Mammary epithelial cell (primary cell): ENCODE measurements around the gene XPO6.

ENCODE experiments used
- EZH2 ChIP-seq: IDR thresholded peaks from 2 replicates; pipeline ENCODE4 v1.6.1; 2012; ENCODE audit warnings: low read length, inconsistent platforms, borderline replicate concordance
- TF ChIP-seq, protein P1 (sequence below), 2 donors: IDR thresholded peaks in 1 of 2; conservative IDR thresholded peaks in 1 of 2; 2 replicates each; pipeline ENCODE4 v1.5.1; 2011 to 2012; ENCODE audit warnings: inconsistent platforms in 2 of 2, low read length in 2 of 2, mild to moderate bottlenecking in 2 of 2, control low read depth in 1 of 2, low read depth in 1 of 2; ENCODE audit not compliant: insufficient read depth in 1 of 2; ENCODE audit errors: extremely low read depth in 1 of 2

DNA sequence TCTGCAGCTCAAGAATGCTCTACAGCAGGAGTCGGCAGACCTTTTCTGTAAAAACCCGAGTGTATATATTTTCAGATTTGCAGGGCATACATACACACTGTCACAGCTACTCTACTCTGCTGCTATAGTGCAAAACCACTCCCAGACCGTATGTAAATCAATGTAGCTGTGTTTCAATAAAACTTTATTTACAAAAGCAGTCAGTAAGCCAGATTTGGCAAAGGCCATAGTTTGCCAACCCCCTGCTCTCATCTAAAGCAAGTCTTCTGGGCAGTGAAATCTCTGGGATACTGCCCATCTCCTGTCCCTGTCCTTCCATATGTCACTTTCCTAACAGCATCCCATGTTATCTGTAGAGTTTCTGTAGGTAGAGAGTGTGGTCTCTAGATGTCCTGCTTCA is 91.0 kb downstream of the XPO6 start:
- TF ChIP-seq, protein P1, sequence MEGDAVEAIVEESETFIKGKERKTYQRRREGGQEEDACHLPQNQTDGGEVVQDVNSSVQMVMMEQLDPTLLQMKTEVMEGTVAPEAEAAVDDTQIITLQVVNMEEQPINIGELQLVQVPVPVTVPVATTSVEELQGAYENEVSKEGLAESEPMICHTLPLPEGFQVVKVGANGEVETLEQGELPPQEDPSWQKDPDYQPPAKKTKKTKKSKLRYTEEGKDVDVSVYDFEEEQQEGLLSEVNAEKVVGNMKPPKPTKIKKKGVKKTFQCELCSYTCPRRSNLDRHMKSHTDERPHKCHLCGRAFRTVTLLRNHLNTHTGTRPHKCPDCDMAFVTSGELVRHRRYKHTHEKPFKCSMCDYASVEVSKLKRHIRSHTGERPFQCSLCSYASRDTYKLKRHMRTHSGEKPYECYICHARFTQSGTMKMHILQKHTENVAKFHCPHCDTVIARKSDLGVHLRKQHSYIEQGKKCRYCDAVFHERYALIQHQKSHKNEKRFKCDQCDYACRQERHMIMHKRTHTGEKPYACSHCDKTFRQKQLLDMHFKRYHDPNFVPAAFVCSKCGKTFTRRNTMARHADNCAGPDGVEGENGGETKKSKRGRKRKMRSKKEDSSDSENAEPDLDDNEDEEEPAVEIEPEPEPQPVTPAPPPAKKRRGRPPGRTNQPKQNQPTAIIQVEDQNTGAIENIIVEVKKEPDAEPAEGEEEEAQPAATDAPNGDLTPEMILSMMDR (conservative IDR thresholded peaks at IDR 0.05 in 1 of 2, IDR thresholded peaks at IDR 0.05 in 1 of 2; ENCODE audit: extremely low read depth in 1 of 2, insufficient read depth in 1 of 2, low read depth in 1 of 2, low read length in 2 of 2): no peak
- no peak for TF ChIP-seq EZH2
